KMS-11 (cell line): ENCODE results near the gene IRF6.

Experiments
- H2AFZ ChIP-seq: fragments of 200-600 bp; sonication (generic); 2 replicates; pipeline ENCODE4 v1.6.1; 2016; ENCODE audit warnings: antibody characterized with exemption, mixed run types, low read depth
- H3K27ac ChIP-seq: fragments of 200-600 bp; sonication (generic); 2 replicates; pipeline ENCODE4 v1.6.1; 2016; ENCODE audit warnings: mild to moderate bottlenecking, mixed run types
- H3K27me3 ChIP-seq: fragments of 200-600 bp; sonication (generic); 2 replicates; pipeline ENCODE4 v1.6.1; 2017; ENCODE audit warnings: mild to moderate bottlenecking, low read depth, mixed run types, moderate library complexity; ENCODE audit not compliant: insufficient read depth
- H3K36me3 ChIP-seq: fragments of 200-600 bp; sonication (generic); 2 replicates; pipeline ENCODE4 v1.6.1; 2017; ENCODE audit warnings: mild to moderate bottlenecking, mixed run types; ENCODE audit not compliant: insufficient read depth
- H3K4me1 ChIP-seq: fragments of 200-600 bp; sonication (generic); 2 replicates; pipeline ENCODE4 v1.6.1; 2016; ENCODE audit warnings: mild to moderate bottlenecking, low read depth, mixed run types; ENCODE audit not compliant: poor library complexity, severe bottlenecking
- H3K4me2 ChIP-seq: fragments of 200-600 bp; sonication (generic); 2 replicates; pipeline ENCODE4 v1.7.0; 2016; ENCODE audit warnings: mild to moderate bottlenecking, mixed run types
- H3K4me3 ChIP-seq: fragments of 200-600 bp; sonication (generic); IDR thresholded peaks from 2 replicates; pipeline ENCODE4 v1.6.1; 2017; ENCODE audit warnings: low read depth, low read length, mixed read lengths; ENCODE audit not compliant: insufficient read depth
- H3K79me2 ChIP-seq: fragments of 200-600 bp; sonication (generic); 2 replicates; pipeline ENCODE4 v1.6.1; 2016; ENCODE audit warnings: low read depth, mixed run types; ENCODE audit not compliant: insufficient read depth
- H3K9ac ChIP-seq: fragments of 200-600 bp; sonication (generic); 2 replicates; pipeline ENCODE4 v1.6.1; 2016; ENCODE audit warnings: mild to moderate bottlenecking, mixed run types
- H4K20me1 ChIP-seq: fragments of 200-600 bp; sonication (generic); 2 replicates; pipeline ENCODE4 v1.6.1; 2016; ENCODE audit warnings: mild to moderate bottlenecking, mixed run types; ENCODE audit not compliant: insufficient read depth
- TF ChIP-seq, protein P1 (sequence below): fragments of 200-600 bp; sonication (generic); conservative IDR thresholded peaks from 2 replicates; pipeline ENCODE4 v1.6.1; 2017; ENCODE audit warnings: low read depth, mild to moderate bottlenecking, antibody characterized with exemption, low read length, moderate library complexity, mixed read lengths

Gene IRF6

GRCh38 chr1:209780268-209780667, 25.7 kb downstream of the IRF6 start:
- Histone ChIP-seq H3K4me3 (no peak overlapping the region), H3K4me1 (peaks cover 20% of the 10 kb centered on the region), H3K79me2 (peaks cover 9% of the 10 kb centered on the region; the same call in 1 of the 2 replicates), H3K9ac (no peak overlapping the region), H2AFZ (no peak overlapping the region), H3K27me3 (no peaks in the 10 kb centered on the region), H3K27ac (no peak overlapping the region), H3K36me3 (no peaks in the 10 kb centered on the region; the same call in 1 of the 2 replicates), H4K20me1 (no peaks in the 10 kb centered on the region), H3K4me2 (no peak overlapping the region)
- TF ChIP-seq, protein P1, sequence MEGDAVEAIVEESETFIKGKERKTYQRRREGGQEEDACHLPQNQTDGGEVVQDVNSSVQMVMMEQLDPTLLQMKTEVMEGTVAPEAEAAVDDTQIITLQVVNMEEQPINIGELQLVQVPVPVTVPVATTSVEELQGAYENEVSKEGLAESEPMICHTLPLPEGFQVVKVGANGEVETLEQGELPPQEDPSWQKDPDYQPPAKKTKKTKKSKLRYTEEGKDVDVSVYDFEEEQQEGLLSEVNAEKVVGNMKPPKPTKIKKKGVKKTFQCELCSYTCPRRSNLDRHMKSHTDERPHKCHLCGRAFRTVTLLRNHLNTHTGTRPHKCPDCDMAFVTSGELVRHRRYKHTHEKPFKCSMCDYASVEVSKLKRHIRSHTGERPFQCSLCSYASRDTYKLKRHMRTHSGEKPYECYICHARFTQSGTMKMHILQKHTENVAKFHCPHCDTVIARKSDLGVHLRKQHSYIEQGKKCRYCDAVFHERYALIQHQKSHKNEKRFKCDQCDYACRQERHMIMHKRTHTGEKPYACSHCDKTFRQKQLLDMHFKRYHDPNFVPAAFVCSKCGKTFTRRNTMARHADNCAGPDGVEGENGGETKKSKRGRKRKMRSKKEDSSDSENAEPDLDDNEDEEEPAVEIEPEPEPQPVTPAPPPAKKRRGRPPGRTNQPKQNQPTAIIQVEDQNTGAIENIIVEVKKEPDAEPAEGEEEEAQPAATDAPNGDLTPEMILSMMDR = no peak

GRCh38 chr1:209778102-209778501, 27.8 kb downstream of the IRF6 start:
- H3K27me3 ChIP-seq = no peaks in the 10 kb centered on the region
- H3K36me3 ChIP-seq = peaks cover 3% of the 10 kb centered on the region; the same call in 1 of the 2 replicates
- H3K79me2 ChIP-seq = no peaks in the 10 kb centered on the region
- H4K20me1 ChIP-seq = no peaks in the 10 kb centered on the region
- H3K4me1 ChIP-seq = peaks cover 18% of the 10 kb centered on the region
- H3K4me2 ChIP-seq = no peak overlapping the region
- H3K9ac ChIP-seq = no peak overlapping the region
- no peak overlapping the region for H3K4me3 ChIP-seq
- TF ChIP-seq, protein P1 = no peak
- no peak overlapping the region for H2AFZ ChIP-seq
- no peak overlapping the region for H3K27ac ChIP-seq

DNA sequence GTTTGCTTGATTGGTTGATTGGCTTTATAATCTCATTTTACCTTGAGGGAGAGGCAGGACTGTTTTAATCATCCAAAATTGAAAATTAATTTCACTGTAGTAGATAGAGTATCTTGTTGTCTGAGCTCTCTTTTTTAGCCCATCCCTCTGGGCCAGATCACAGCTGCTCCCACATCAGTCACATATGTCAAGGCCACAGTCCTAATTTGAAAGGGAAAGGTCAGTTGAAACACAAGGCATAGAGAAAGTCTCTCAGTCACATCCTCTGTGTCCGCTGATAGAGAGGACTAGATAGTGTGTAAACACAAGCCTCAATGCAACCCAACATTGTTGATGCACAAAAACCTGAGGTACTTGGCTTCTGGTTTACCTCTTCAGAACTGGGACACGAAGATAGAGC, 28.4 kb downstream of the IRF6 start:
- H3K36me3 ChIP-seq = peaks cover 4% of the 10 kb centered on the region; the same call in 1 of the 2 replicates
- no peaks in the 10 kb centered on the region for H3K27me3 ChIP-seq
- no peak overlapping the region for H3K4me3 ChIP-seq
- TF ChIP-seq, protein P1 = no peak
- no peaks in the 10 kb centered on the region for H4K20me1 ChIP-seq
- H3K27ac ChIP-seq = no peak overlapping the region
- peaks cover 18% of the 10 kb centered on the region for H3K4me1 ChIP-seq
- no peaks in the 10 kb centered on the region for H3K79me2 ChIP-seq
- no peak overlapping the region for H3K4me2 ChIP-seq
- no peak overlapping the region for H3K9ac ChIP-seq
- no peak overlapping the region for H2AFZ ChIP-seq

GRCh38 chr1:209775678-209776077, 30.3 kb downstream of the IRF6 start:
- H3K4me1 ChIP-seq = peaks cover 18% of the 10 kb centered on the region
- no peaks in the 10 kb centered on the region for H3K79me2 ChIP-seq
- TF ChIP-seq, protein P1 = no peak
- H3K9ac ChIP-seq = no peak overlapping the region
- no peak overlapping the region for H2AFZ ChIP-seq
- H3K4me2 ChIP-seq = no peak overlapping the region
- no peaks in the 10 kb centered on the region for H3K27me3 ChIP-seq
- H3K27ac ChIP-seq = no peak overlapping the region
- H4K20me1 ChIP-seq = no peaks in the 10 kb centered on the region
- peaks cover 4% of the 10 kb centered on the region; the same call in 1 of the 2 replicates for H3K36me3 ChIP-seq
- H3K4me3 ChIP-seq = no peak overlapping the region
